ENCODE data around the gene YIPF2.
"Not testable (repeated sequence)": the region's sequence is repeated elsewhere in the genome, so short reads cannot be mapped to it uniquely, and the experiment has no call there.

YIPF2 gene

DNA sequence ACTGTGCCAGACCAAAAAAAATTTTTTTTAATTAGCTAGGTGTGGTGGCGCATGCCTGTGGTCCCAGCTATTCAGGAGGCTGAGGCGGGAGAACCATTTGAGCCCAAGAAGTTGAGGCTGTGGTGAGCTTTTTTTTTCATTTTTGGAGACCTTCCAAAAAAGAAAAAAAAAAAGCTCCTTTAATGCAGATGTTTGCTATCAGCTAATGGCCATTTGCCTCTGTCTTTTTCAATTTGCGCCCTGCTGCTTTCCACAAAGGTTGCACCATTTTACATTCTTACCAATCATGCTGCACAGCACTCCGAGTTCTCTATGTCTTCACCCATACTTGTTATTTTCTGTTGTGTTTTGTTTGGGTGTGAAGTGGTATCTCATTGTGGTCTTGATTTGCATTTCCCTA is 16.8 kb upstream of the YIPF2 start:
- no peak for DNase-seq (ENCODE audit: extremely low spot score)
- CTCF ChIA-PET = no interaction called here
- TF ChIP-seq ARNT (IDR thresholded peaks at IDR 0.05) (no peak), ZNF384 (IDR thresholded peaks at IDR 0.05) (no peak), BHLHE40 (IDR thresholded peaks at IDR 0.05; ENCODE audit: borderline replicate concordance) (no peak), SUZ12 (IDR thresholded peaks at IDR 0.05) (no peak), SP1 (IDR thresholded peaks at IDR 0.05) (no peak), FOXA1 (IDR thresholded peaks at IDR 0.05) (no peak), ELF4 (IDR thresholded peaks at IDR 0.05) (no peak), FOXK2 (IDR thresholded peaks at IDR 0.05) (no peak), NFRKB (IDR thresholded peaks at IDR 0.05) (no peak), HDGF (IDR thresholded peaks at IDR 0.05; ENCODE audit: borderline replicate concordance) (no peak), TARDBP (IDR thresholded peaks at IDR 0.05) (no peak), CTBP1 (IDR thresholded peaks at IDR 0.05; ENCODE audit: borderline replicate concordance) (no peak), LEF1 (IDR thresholded peaks at IDR 0.05; ENCODE audit: borderline replicate concordance) (no peak), FOXM1 (IDR thresholded peaks at IDR 0.05; ENCODE audit: borderline replicate concordance) (no peak), L3MBTL2 (conservative IDR thresholded peaks at IDR 0.05) (no peak)
- TF ChIP-seq, protein P1, sequence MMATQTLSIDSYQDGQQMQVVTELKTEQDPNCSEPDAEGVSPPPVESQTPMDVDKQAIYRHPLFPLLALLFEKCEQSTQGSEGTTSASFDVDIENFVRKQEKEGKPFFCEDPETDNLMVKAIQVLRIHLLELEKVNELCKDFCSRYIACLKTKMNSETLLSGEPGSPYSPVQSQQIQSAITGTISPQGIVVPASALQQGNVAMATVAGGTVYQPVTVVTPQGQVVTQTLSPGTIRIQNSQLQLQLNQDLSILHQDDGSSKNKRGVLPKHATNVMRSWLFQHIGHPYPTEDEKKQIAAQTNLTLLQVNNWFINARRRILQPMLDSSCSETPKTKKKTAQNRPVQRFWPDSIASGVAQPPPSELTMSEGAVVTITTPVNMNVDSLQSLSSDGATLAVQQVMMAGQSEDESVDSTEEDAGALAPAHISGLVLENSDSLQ (IDR thresholded peaks at IDR 0.05) = no peak
- POLR2A ChIA-PET = interaction anchor here (1.0 to 1.2 kb wide), 2 partner anchors 10 to 15 kb away, joined by 3 to 4 read pairs; no protein-coding TSS in a partner anchor

DNA sequence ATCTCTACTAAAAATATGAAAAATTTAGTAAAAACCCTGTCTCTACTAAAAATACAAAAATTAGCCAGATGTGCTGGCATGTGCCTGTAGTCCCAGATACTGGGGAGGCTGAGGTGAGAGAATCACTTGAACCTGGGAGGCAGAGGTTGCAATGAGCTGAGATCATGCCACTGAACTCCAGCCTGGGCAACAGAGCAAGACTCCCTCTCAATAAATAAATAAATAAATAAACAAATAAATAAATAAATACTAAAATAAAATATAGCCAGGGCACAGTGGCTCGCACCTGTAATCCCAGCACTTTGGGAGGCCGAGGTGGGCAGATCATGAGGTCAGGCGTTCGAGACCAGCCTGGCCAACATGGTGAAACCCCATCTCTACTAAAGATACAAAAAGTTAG is 15.0 kb upstream of the YIPF2 start:
- DNase-seq (ENCODE audit: extremely low spot score); CTCF ChIA-PET; POLR2A ChIA-PET: not testable (repeated sequence)

DNA sequence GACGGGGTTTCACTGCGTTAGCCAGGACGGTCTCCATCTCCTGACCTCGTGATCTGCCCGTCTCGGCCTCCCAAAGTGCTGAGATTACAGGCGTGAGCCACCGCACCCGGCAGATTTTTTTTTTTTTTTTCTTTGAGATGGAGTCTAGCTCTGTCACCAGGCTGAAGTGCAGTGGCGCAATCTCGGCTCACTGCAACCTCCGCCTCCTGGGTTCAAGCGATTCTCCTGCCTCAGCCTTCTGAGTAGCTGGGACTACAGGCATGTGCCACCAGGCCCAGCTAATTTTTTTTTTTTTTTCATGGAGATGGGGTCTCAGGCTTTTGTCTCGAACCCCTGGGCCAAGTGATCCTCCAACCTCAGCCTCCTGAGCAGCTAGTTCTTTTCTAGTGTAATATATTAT is 13.2 kb upstream of the YIPF2 start:
- DNase-seq (ENCODE audit: extremely low spot score) = not testable (repeated sequence)
- ChIA-PET POLR2A (interaction anchor here (0.6 to 1.4 kb wide), 5 partner anchors 15 to 875 kb away, joined by 3 to 5 read pairs (median 4); no protein-coding TSS in a partner anchor), CTCF (interaction anchor here (0.6 to 2.1 kb wide), 10 partner anchors 10 to 248 kb away, joined by 3 to 9 read pairs (median 6); no protein-coding TSS in a partner anchor)
- TF ChIP-seq ZNF384 (IDR thresholded peaks at IDR 0.05) = peak; percentile 73; the same call in 1 of the 2 replicates

DNA sequence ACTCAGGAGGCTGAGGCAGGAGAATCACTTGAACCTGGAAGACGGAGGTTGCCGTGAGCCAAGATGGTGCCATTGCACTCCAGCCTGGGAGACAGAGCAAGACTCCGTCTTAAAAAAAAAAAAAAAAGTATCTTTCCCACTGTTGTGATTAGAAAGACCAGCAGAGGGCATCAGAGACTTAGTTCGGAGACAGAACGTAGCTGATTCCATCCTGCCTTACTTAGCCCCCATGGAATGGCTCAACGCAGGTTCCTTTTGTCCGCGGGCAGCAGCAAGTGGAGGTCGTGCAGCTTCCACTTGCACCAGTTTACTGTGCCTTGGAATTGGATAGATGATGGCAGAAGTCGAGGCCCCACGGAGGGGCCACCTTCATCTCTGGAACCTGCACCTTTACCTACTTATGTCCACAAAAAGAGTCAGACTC is 8.2 kb upstream of the YIPF2 start:
- POLR2A ChIA-PET = interaction anchor here (0.5 to 0.9 kb wide), 3 partner anchors 24 to 190 kb away, joined by 3 to 4 read pairs (median 3); partner anchors contain the start of gene SMARCA4
- CTCF ChIA-PET = interaction anchor here (0.6 to 1.7 kb wide), 14 partner anchors 12 to 202 kb away, joined by 3 to 6 read pairs (median 4); partner anchors contain the start of gene CARM1
- DNase-seq (ENCODE audit: extremely low spot score) = peak; percentile 79
- TF ChIP-seq ZNF384 (IDR thresholded peaks at IDR 0.05) = peak; percentile 99
- no peak for TF ChIP-seq FOXA1 (IDR thresholded peaks at IDR 0.05)
- TF ChIP-seq BHLHE40 (IDR thresholded peaks at IDR 0.05; ENCODE audit: borderline replicate concordance) = no peak

DNA sequence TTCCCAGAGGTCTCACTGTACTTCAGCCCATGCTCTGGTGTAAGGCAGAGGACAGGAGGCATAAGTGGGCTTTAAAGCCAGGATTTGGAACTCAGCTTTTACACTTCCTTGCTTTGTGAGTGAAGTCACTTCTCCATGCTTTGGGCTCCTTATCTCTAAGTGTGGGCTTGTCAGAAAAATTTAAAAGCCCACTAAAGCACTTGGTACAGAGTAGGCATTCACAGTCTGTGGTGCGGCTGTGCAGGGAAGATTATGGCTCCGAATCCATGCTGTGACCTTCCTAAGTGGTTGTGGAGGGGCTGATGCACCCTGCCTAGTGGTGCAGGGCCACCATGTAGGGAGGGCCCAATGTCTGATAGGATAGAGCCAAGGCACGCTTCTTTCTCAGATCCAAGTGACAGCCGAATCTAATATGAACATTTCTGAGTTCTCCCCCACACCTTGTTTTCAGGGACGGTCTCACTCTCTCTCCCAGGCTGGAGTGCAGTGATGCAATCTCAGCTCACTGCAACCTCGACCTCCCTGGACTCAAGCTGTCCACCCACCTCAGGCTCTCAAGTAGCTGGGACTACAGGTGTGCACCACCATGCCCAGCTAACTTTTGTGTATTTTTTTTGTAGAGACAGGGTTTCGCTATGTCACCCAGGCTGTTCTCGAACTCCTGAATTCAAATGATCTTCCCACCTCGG is 7.1 kb upstream of the YIPF2 start:
- no peak for TF ChIP-seq BHLHE40 (IDR thresholded peaks at IDR 0.05; ENCODE audit: borderline replicate concordance)
- TF ChIP-seq ZNF384 (IDR thresholded peaks at IDR 0.05) = no peak
- CTCF ChIA-PET = interaction anchor here (1.7 kb wide), 1 partner anchor 100 kb away, joined by 6 read pairs; no protein-coding TSS in a partner anchor
- POLR2A ChIA-PET = no interaction called here
- DNase-seq (ENCODE audit: extremely low spot score) = no peak

DNA sequence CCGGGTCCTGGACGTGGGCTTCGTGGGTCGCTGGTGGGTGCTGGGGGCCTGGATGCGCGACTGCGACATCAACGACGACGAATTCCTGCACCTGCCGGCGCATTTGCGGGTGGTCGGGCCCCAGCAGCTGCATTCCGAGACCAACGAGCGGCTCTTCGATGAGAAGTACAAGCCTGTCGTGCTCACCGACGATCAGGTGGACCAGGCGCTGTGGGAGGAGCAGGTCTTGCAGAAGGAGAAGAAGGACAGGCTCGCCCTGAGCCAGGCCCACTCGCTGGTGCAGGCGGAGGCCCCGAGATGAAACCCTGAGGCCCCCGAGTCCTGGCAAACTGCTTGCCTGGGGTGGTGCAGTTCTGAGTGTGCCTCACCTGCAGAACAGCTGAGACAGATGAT is 959 bp upstream of the YIPF2 start:
- TF ChIP-seq FOXK2 (IDR thresholded peaks at IDR 0.05) (no peak), CTBP1 (IDR thresholded peaks at IDR 0.05; ENCODE audit: borderline replicate concordance) (no peak)
- POLR2A ChIA-PET = interaction anchor here (1.1 kb wide), 1 partner anchor 33 kb away, joined by 4 read pairs; no protein-coding TSS in a partner anchor
- DNase-seq (ENCODE audit: extremely low spot score) = no peak
- CTCF ChIA-PET = interaction anchor here (1.4 kb wide), 1 partner anchor 58 kb away, joined by 5 read pairs; the partner anchor contains the start of gene CARM1

DNA sequence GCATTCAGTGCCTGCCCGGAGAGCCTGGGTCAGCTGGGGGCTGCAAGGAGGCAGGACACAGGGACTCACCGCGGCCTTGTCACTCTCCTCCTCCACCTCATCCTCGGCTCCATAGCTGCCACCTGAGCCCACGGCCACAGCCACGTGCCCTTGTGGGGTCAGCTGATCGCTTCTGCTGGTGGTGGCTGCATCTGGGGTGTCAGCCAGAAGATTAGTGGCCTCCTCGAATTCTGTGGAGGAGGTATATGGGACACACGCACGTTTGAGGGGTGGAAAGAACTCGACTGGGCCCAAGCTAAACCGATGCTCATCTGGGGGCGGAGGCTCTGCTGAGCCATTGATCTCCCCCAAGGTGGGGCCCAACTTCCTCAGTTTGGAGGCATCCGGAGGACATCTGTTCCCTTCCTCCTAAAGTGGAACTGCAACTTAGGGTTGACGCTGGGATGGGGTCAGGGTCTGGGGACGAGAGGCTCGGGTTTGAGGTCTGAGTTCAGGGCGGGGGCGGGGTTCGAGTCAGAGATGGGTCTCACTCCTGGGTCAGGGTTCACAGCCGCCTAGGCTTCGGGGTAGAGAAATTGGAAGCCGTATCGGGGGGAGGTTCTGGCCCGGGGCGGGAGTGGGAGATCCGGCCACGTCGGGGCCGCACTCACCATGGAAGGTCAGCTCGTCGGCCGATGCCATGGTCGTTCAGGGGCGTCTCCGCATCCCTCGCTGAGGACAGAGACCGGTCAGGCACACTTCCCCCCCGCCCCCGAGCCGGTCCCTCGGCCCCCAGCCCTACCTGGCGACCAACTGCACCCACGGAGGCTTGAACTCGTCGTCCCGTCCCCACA is 493 bp downstream of the YIPF2 start:
- ChIA-PET CTCF (no interaction called here), POLR2A (interaction anchor here (1.0 kb wide), 1 partner anchor 9 kb away, joined by 3 read pairs; no protein-coding TSS in a partner anchor)
- no peak for TF ChIP-seq FOXA1 (IDR thresholded peaks at IDR 0.05)
- no peak for TF ChIP-seq FOXK2 (IDR thresholded peaks at IDR 0.05)
- TF ChIP-seq TARDBP (IDR thresholded peaks at IDR 0.05) = no peak
- no peak for TF ChIP-seq ELF4 (IDR thresholded peaks at IDR 0.05)
- no peak for TF ChIP-seq FOXM1 (IDR thresholded peaks at IDR 0.05; ENCODE audit: borderline replicate concordance)
- TF ChIP-seq BHLHE40 (IDR thresholded peaks at IDR 0.05; ENCODE audit: borderline replicate concordance) = no peak
- TF ChIP-seq ARNT (IDR thresholded peaks at IDR 0.05) = no peak
- no peak for TF ChIP-seq SUZ12 (IDR thresholded peaks at IDR 0.05)
- TF ChIP-seq, protein P1 (IDR thresholded peaks at IDR 0.05) = no peak
- no peak for TF ChIP-seq LEF1 (IDR thresholded peaks at IDR 0.05; ENCODE audit: borderline replicate concordance)
- TF ChIP-seq L3MBTL2 (conservative IDR thresholded peaks at IDR 0.05) = no peak
- TF ChIP-seq NFRKB (IDR thresholded peaks at IDR 0.05) = no peak
- no peak for TF ChIP-seq HDGF (IDR thresholded peaks at IDR 0.05; ENCODE audit: borderline replicate concordance)
- no peak for TF ChIP-seq ZNF384 (IDR thresholded peaks at IDR 0.05)
- TF ChIP-seq CTBP1 (IDR thresholded peaks at IDR 0.05; ENCODE audit: borderline replicate concordance) = no peak
- no peak for TF ChIP-seq SP1 (IDR thresholded peaks at IDR 0.05)
- no peak for DNase-seq (ENCODE audit: extremely low spot score)
